Liver (tissue), 9 donors: ENCODE data around the gene B3GAT2. TPM values are rescaled to one million over a fixed set of nuclear protein-coding genes. Genes with fewer than 3 reads are reported as not detected.
A peak's percentile ranks its signal among the peaks of the same experiment; 100 is the strongest.

Experiments used
- DNase-seq: peaks from one replicate; pipeline ENCODE4 v3.0.0-alpha.2; 2017; ENCODE audit warnings: low spot score
- H3K27ac ChIP-seq, 2 donors: one replicate each; pipeline ENCODE4 v1.7.0; 2013; ENCODE audit warnings: inconsistent platforms in 2 of 2, low read length in 2 of 2, control low read depth in 1 of 2, low read depth in 1 of 2, mild to moderate bottlenecking in 1 of 2
- H3K27me3 ChIP-seq, 4 donors: one replicate each; pipeline versions ENCODE4 v1.6.1 to v1.7.0; 2013; ENCODE audit warnings: low read length in 3 of 4, inconsistent platforms in 1 of 4, mild to moderate bottlenecking in 1 of 4, moderate library complexity in 1 of 4; ENCODE audit not compliant: control insufficient read depth in 4 of 4, insufficient read depth in 4 of 4
- H3K36me3 ChIP-seq, 4 donors: one replicate each; pipeline versions ENCODE4 v1.6.1 to v1.7.0; 2013; ENCODE audit warnings: low read length in 3 of 4, mild to moderate bottlenecking in 3 of 4, low read depth in 1 of 4, moderate library complexity in 1 of 4; ENCODE audit not compliant: control insufficient read depth in 4 of 4, insufficient read depth in 3 of 4
- H3K4me1 ChIP-seq, 4 donors: one replicate each; pipeline versions ENCODE4 v1.6.1 to v1.7.0; 2013; ENCODE audit warnings: low read length in 3 of 4, mild to moderate bottlenecking in 3 of 4, moderate library complexity in 1 of 4; ENCODE audit not compliant: control insufficient read depth in 4 of 4, insufficient read depth in 4 of 4
- H3K4me3 ChIP-seq, 3 donors: one replicate each; pipeline versions ENCODE4 v1.6.1 to v1.7.0; 2013; ENCODE audit warnings: low read length in 3 of 3, control low read depth in 1 of 3, low read depth in 1 of 3, mild to moderate bottlenecking in 1 of 3
- H3K9ac ChIP-seq, 2 donors: one replicate each; pipeline ENCODE4 v1.7.0; 2013; ENCODE audit warnings: low read length in 2 of 2, mild to moderate bottlenecking in 2 of 2, moderate library complexity in 2 of 2, control low read depth in 1 of 2, low read depth in 1 of 2
- H3K9me3 ChIP-seq, 4 donors: one replicate each; pipeline versions ENCODE4 v1.6.1 to v1.7.0; 2013; ENCODE audit warnings: low read length in 3 of 4; ENCODE audit not compliant: control insufficient read depth in 4 of 4
- EGR1 ChIP-seq, 2 donors: IDR thresholded peaks; 2 replicates each; pipeline ENCODE4 v1.6.1; 2016 to 2018; ENCODE audit warnings: antibody characterized with exemption in 2 of 2, low read depth in 2 of 2
- FOXA1 ChIP-seq: IDR thresholded peaks from 2 replicates; pipeline ENCODE4 v1.6.1; 2016; ENCODE audit warnings: antibody characterized with exemption
- FOXA2 ChIP-seq: IDR thresholded peaks from 2 replicates; pipeline ENCODE4 v1.6.1; 2016; ENCODE audit warnings: antibody characterized with exemption
- GABPA ChIP-seq, 2 donors: IDR thresholded peaks in 1 of 2; conservative IDR thresholded peaks in 1 of 2; 2 replicates each; pipeline ENCODE4 v1.6.1; 2016; ENCODE audit warnings: antibody characterized with exemption in 2 of 2, mild to moderate bottlenecking in 1 of 2, moderate library complexity in 1 of 2
- HNF4A ChIP-seq, 2 donors: conservative IDR thresholded peaks; 2 replicates each; pipeline ENCODE4 v1.6.1; 2016; ENCODE audit warnings: antibody characterized with exemption in 2 of 2, mild to moderate bottlenecking in 2 of 2
- HNF4G ChIP-seq: IDR thresholded peaks from 2 replicates; pipeline ENCODE4 v1.6.1; 2016; ENCODE audit warnings: antibody characterized with exemption
- JUND ChIP-seq, 2 donors: IDR thresholded peaks; 2 replicates each; pipeline ENCODE4 v1.6.1; 2016; ENCODE audit warnings: antibody characterized with exemption in 2 of 2
- NR2F2 ChIP-seq: IDR thresholded peaks from 2 replicates; pipeline ENCODE4 v1.6.1; 2016; ENCODE audit warnings: antibody characterized with exemption
- RAD21 ChIP-seq, 2 donors: IDR thresholded peaks; 2 replicates each; pipeline ENCODE4 v1.6.1; 2016; ENCODE audit warnings: antibody characterized with exemption in 2 of 2, mild to moderate bottlenecking in 2 of 2
- SP1 ChIP-seq: IDR thresholded peaks from 2 replicates; pipeline ENCODE4 v1.6.1; 2018; ENCODE audit warnings: antibody characterized with exemption, mild to moderate bottlenecking
- TAF1 ChIP-seq: conservative IDR thresholded peaks from 2 replicates; pipeline ENCODE4 v1.6.1; 2016; ENCODE audit warnings: antibody characterized with exemption, mild to moderate bottlenecking
- YY1 ChIP-seq: IDR thresholded peaks from 2 replicates; pipeline ENCODE4 v1.6.1; 2016; ENCODE audit warnings: antibody characterized with exemption, mild to moderate bottlenecking
- WGBS: extraction: QIAGEN DNeasy Blood & Tissue Kit; methylation state at CpG from one replicate; pipeline ENCODE4 v1.1.7; 2013; 5-methylcytosine and 5-hydroxymethylcytosine counted together
- polyA plus RNA-seq, 2 donors: library from polyadenylated mRNA; stranded (reverse) in 1 of 2; unstranded in 1 of 2; fragments of 200-250 nt in 1 of 2; fragments of >200 nt in 1 of 2; fragmentation: Nextera tagmentation in 1 of 2; extraction: Ambion mirVana in 1 of 2; gene quantifications; one replicate each; pipeline versions ENCODE4 v1.2.1 to v1.2.3, GENCODE V29; 2013 to 2015
- total RNA-seq, 2 donors: library from RNA; depleted of rRNA; stranded (reverse); fragments of >200 nt; gene quantifications; one replicate each; pipeline ENCODE4 v1.2.3, GENCODE V29; 2014
- TF ChIP-seq, protein P1 (sequence below): IDR thresholded peaks from 2 replicates; pipeline ENCODE4 v1.6.1; 2016; ENCODE audit warnings: antibody characterized with exemption
- TF ChIP-seq, protein P2 (sequence below): IDR thresholded peaks from 2 replicates; pipeline ENCODE4 v1.6.1; 2016; ENCODE audit warnings: antibody characterized with exemption
- TF ChIP-seq, protein P3 (sequence below): fragments of 150-350 bp; IDR thresholded peaks from 2 replicates; pipeline ENCODE4 v1.5.1; 2017; ENCODE audit warnings: improper control_type of control experiment, low read depth, low read length; ENCODE audit not compliant: missing input control
- TF ChIP-seq, protein P4 (sequence below): IDR thresholded peaks from 2 replicates; pipeline ENCODE4 v1.6.1; 2016; ENCODE audit warnings: antibody characterized with exemption
- TF ChIP-seq, protein P5 (sequence below): IDR thresholded peaks from 2 replicates; pipeline ENCODE4 v1.6.1; 2016; ENCODE audit warnings: antibody characterized with exemption, mild to moderate bottlenecking
- donor health status: healthy.
- donor health status: healthy.
- donor health status: healthy.
- donor health status: healthy.
- donor health status: healthy.

B3GAT2 gene
- total and polyA plus RNA-seq, 4 donors = under 0.01 to 0.97 (median 0.36) TPM

DNA sequence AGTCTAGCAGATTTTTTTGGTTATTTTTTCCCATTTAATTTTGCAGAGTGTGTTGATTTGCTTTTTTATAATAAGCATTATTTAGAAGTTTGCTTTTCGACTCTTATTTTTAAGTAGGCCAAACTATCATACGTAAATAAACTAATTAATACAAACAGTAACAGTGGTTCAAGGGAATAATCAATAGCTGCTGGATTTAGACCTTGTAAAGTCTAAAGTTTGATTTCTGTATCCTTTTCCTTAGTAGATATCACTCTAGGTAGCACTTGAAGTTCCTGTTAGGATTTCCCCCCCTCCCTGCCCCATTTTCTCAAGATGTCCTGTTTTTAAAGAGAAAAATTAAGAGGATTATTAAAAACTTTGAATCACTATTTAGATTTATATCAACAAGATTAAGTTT, 136.1 kb downstream of the B3GAT2 start:
- H3K4me1 ChIP-seq = peaks cover 0 to 8% (median 4%) of the 10 kb centered on the region in 4 donors
- H3K27ac ChIP-seq = no peak overlapping the region
- no peak for DNase-seq
- H3K4me3 ChIP-seq = no peak overlapping the region
- 51% methylated on average over 2 of the region's 2 CpGs for WGBS
- H3K9me3 ChIP-seq = no peaks in the 10 kb centered on the region
- peaks cover 0 to 2% (median 0%) of the 10 kb centered on the region in 4 donors for H3K36me3 ChIP-seq
- no peak overlapping the region for H3K9ac ChIP-seq
- TF ChIP-seq, protein P1, sequence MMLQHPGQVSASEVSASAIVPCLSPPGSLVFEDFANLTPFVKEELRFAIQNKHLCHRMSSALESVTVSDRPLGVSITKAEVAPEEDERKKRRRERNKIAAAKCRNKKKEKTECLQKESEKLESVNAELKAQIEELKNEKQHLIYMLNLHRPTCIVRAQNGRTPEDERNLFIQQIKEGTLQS = no peak
- TF ChIP-seq HNF4G (no peak), GABPA (IDR thresholded peaks at IDR 0.05 in 1 of 2, conservative IDR thresholded peaks at IDR 0.05 in 1 of 2) (no peak), TAF1 (no peak), RAD21 (IDR thresholded peaks at IDR 0.05) (no peak), FOXA1 (no peak), FOXA2 (no peak), HNF4A (conservative IDR thresholded peaks at IDR 0.05) (peak; percentile 17 to 72), JUND (IDR thresholded peaks at IDR 0.05) (no peak), YY1 (no peak), NR2F2 (no peak), EGR1 (IDR thresholded peaks at IDR 0.05; ENCODE audit: low read depth in 2 of 2) (no peak), SP1 (peak; percentile 20)
- TF ChIP-seq, protein P2, sequence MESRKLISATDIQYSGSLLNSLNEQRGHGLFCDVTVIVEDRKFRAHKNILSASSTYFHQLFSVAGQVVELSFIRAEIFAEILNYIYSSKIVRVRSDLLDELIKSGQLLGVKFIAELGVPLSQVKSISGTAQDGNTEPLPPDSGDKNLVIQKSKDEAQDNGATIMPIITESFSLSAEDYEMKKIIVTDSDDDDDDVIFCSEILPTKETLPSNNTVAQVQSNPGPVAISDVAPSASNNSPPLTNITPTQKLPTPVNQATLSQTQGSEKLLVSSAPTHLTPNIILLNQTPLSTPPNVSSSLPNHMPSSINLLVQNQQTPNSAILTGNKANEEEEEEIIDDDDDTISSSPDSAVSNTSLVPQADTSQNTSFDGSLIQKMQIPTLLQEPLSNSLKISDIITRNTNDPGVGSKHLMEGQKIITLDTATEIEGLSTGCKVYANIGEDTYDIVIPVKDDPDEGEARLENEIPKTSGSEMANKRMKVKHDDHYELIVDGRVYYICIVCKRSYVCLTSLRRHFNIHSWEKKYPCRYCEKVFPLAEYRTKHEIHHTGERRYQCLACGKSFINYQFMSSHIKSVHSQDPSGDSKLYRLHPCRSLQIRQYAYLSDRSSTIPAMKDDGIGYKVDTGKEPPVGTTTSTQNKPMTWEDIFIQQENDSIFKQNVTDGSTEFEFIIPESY = no peak
- TF ChIP-seq, protein P3, sequence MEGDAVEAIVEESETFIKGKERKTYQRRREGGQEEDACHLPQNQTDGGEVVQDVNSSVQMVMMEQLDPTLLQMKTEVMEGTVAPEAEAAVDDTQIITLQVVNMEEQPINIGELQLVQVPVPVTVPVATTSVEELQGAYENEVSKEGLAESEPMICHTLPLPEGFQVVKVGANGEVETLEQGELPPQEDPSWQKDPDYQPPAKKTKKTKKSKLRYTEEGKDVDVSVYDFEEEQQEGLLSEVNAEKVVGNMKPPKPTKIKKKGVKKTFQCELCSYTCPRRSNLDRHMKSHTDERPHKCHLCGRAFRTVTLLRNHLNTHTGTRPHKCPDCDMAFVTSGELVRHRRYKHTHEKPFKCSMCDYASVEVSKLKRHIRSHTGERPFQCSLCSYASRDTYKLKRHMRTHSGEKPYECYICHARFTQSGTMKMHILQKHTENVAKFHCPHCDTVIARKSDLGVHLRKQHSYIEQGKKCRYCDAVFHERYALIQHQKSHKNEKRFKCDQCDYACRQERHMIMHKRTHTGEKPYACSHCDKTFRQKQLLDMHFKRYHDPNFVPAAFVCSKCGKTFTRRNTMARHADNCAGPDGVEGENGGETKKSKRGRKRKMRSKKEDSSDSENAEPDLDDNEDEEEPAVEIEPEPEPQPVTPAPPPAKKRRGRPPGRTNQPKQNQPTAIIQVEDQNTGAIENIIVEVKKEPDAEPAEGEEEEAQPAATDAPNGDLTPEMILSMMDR = no peak
- TF ChIP-seq, protein P4, sequence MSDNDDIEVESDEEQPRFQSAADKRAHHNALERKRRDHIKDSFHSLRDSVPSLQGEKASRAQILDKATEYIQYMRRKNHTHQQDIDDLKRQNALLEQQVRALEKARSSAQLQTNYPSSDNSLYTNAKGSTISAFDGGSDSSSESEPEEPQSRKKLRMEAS = no peak
- TF ChIP-seq, protein P5, sequence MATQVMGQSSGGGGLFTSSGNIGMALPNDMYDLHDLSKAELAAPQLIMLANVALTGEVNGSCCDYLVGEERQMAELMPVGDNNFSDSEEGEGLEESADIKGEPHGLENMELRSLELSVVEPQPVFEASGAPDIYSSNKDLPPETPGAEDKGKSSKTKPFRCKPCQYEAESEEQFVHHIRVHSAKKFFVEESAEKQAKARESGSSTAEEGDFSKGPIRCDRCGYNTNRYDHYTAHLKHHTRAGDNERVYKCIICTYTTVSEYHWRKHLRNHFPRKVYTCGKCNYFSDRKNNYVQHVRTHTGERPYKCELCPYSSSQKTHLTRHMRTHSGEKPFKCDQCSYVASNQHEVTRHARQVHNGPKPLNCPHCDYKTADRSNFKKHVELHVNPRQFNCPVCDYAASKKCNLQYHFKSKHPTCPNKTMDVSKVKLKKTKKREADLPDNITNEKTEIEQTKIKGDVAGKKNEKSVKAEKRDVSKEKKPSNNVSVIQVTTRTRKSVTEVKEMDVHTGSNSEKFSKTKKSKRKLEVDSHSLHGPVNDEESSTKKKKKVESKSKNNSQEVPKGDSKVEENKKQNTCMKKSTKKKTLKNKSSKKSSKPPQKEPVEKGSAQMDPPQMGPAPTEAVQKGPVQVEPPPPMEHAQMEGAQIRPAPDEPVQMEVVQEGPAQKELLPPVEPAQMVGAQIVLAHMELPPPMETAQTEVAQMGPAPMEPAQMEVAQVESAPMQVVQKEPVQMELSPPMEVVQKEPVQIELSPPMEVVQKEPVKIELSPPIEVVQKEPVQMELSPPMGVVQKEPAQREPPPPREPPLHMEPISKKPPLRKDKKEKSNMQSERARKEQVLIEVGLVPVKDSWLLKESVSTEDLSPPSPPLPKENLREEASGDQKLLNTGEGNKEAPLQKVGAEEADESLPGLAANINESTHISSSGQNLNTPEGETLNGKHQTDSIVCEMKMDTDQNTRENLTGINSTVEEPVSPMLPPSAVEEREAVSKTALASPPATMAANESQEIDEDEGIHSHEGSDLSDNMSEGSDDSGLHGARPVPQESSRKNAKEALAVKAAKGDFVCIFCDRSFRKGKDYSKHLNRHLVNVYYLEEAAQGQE = no peak
- no peaks in the 10 kb centered on the region for H3K27me3 ChIP-seq
